G401.6 (cell line): ENCODE measurements around the gene TIMELESS.
"Not testable (repeated sequence)": the region's sequence is repeated elsewhere in the genome, so short reads cannot be mapped to it uniquely, and the experiment has no call there.

Source experiments
- FAIRE-seq: peaks from 2 replicates; lab custom pipeline; 2012; peaks lifted over from hg19 to GRCh38; lab: Jason Lieb, UNC

TIMELESS gene

DNA sequence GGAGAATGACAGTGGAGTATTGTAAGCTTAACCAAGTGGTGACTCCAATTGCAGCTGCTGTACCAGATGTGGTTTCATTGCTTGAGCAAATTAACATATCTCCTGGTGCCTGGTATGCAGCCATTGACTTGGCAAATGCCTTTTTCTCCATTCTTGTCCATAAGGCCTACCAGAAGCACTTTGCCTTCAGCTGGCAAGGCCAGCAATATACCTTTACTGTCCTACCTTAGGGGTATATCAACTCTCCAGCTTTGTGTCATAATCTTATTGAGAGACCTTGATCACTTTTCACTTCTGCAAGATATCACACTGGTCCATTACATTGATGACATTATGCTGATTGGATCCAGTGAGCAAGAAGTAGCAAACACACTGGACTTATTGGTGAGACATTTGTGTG lies 47.6 kb downstream of the TIMELESS start:
- FAIRE-seq: not testable (repeated sequence)

GRCh38 chr12:56401125-56401524 lies 48.1 kb downstream of the TIMELESS start:
- not testable (repeated sequence) for FAIRE-seq

DNA sequence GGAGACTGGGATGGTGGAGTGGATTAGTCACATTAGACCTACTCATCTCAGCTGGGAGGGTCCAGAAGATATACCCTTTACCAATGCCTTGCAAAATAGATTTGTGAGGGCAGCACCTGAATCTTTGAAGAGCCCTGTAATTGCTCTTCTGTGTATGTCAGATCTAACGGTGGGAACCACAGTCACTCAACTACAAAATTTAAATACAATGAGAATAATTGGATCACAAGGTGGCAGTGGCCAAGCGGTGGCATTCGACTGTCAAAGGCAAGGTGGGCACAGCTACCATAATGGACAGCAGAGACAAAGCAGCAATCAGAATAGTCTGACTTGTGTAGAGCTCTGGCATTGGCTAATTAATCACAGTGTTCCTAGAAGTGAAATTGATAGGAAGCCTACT lies 49.8 kb downstream of the TIMELESS start:
- not testable (repeated sequence) for FAIRE-seq

DNA sequence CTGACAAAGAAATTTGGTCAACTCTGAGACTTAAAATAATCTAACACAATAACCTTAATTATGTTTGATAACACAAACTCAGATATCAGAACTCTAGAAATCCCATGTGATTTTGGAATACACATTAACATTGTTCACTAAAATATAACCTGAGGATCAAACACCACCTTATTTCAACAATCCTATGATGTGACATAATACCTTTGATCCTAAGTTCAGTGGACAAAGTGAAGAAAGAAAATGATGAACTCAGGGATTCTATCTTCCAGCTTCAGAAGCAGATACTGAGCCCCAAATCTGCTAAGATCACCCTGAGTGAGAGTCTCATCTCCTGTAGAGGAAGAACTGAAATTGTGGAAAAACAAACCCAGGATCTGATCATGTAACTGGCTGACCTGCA lies 50.9 kb downstream of the TIMELESS start:
- no peak for FAIRE-seq

DNA sequence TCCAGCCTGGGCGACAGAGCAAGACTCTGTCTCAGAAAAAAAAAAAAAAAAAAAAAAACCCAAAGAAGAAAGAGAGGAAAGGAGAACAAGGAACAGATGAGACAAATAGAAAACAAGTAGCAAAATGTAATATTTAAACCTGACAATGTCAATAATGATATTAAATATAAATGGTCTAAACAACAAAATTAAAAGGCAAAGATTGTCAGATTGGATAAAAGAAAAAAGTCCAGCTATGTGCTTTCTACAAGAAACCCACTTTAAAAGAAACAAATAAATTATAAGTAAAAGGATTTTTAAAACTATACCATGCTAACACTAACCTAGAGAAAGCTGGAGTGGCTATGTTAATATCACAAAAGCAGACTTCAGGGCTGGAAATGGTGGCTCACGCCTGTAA lies 56.9 kb downstream of the TIMELESS start:
- FAIRE-seq: no peak

DNA sequence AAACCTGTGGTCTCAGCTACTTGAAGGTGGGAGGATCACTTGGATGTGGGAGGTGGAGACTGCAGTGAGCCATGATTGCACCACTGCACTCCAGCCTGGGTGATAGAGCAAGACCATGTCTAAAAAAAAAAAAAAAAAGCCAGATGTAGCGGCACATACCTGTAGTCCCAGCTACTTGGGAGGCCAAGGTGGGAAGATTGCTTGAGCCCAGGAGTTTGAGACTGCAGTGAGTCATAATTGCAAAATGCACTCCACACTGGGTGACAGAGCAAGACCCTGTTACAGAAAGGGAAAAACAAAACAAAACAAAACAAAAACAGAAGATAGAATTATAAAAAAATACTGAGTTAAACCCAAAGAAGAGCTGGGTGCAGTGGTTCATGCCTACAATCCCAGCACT lies 57.5 kb downstream of the TIMELESS start:
- no peak for FAIRE-seq

DNA sequence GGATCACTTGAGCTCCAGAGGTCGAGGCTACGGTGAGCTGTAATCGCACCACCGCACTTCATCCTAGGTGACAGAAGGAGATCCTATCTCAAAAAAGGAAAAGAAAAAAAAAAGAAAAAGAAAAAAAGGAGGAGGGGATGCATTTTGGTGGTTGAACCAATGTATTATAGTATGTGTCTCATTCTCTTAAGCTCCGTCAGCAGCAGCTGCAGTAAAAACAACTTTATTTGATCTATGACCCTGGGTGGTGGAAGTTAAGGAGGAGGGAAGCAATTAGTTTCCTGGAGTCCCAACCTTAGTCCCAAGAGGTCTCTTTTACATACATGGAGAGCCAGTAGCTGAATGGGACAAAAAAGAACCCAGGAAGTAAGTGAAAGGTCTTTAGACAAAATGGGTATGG lies 59.8 kb downstream of the TIMELESS start:
- no peak for FAIRE-seq

GRCh38 chr12:56387152-56387736 lies 62.0 kb downstream of the TIMELESS start:
- no peak for FAIRE-seq

DNA sequence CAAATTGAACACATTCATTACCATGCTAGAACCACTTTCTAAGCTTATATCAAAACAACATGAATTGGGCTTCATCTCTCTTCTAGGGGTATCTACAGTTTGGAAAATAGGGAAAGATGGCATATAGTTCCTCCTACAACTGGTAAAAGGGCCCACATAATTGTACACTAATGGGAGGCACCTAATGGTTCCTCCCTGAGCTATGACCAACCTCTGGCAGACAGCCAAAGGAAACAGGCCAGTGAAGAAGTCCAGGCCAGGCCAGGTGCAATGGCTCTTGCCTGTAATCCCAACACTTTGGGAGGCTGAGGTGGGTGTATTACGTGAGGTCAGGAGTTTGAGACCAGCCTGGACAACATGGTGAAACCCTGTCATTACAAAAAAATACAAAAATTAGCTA lies 63.4 kb downstream of the TIMELESS start:
- no peak for FAIRE-seq

GRCh38 chr12:56382611-56383010 lies 66.6 kb downstream of the TIMELESS start:
- FAIRE-seq: no peak

GRCh38 chr12:56377989-56378316 lies 71.3 kb downstream of the TIMELESS start:
- no peak for FAIRE-seq

- no peak for FAIRE-seq
Observed at GRCh38 chr12:56377310-56377988, 71.8 kb downstream of the TIMELESS start.

- FAIRE-seq: no peak
Observed at GRCh38 chr12:56375598-56376434, 73.4 kb downstream of the TIMELESS start.

DNA sequence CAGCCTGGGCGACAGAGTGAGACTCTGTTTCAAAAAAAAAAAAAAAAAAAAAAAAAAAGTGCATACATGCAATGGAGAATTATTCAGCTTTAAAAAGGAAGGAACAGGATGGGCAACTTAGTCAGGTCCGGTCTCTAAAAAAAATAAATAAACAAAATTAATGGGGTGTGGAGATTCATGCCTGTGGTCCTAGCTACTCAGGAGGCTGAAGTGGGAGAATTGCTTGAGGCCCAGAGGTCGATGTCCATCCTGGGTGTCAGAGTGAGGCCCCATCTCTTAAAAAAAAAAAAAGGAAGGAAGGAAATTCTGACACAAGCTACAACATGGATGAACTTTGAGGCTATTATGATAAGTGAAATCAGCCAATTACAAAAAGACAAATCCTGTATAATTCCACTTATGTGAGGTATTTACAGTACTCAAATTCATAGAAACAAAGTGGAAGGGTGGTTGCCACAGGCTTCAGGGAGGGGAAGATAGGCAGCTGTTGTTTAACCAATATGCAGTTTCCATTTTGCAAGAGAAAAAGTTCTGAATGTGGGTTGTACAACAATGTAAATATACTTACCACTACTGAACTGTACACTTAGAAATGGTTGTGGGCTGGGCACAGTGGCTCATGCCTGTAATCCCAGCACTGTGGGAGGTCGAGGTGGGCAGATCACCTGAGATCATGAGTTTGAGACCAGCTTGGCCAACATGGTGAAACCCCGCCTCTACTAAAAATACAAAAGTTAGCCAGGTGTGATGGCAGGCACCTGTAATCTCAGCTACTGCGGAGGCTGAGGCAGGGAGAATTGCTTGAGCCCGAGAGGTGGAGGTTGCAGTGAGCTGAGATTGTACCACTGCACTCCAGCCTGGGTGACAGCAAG lies 74.3 kb downstream of the TIMELESS start:
- no peak for FAIRE-seq

- FAIRE-seq: no peak
Observed at GRCh38 chr12:56373515-56373914, 75.7 kb downstream of the TIMELESS start.

DNA sequence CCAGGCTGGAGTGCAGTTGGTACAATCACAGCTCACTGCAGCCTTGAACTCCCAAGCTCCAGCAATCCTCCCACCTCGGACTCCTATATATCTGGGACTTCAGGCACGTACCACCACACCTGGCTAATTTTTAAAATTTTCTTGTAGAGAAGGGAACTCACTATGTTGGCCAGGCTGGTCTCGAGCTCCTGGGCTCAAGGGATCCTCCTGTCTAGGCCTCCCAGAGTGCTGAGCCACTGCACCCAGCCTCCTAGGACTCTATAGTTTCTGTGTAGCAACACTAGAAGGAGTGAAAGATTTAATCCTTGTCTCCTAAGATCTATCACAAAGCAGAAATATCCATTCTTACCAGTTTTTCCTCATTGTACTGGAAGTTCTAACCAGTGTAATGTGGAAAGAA lies 82.3 kb downstream of the TIMELESS start:
- no peak for FAIRE-seq
